Measurements from ENCODE around the gene PICALM.
A peak's percentile ranks its signal among the peaks of the same experiment; 100 is the strongest.

The PICALM gene

DNA sequence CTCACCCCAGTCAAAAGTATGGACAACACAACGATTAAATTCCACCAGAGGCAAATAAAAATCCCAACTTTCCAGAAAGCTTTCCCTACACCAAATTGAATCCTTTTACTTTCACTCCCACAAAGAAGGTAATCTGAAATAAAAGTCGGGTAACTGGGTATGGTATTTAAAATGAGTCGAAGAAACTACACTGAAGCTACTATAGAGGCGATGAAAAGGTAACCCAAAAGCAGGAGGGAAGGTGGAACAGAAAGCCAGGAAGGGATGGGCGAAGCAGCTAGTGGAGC lies 1.1 kb downstream of the PICALM start:
- DNase-seq, result no peak
- Histone ChIP-seq H3K4me3 (ENCODE audit: low read depth, low read length) (peak overlapping the region; percentile 87), H3K27ac (peak overlapping the region; percentile 66), H3K27me3 (ENCODE audit: insufficient read depth, low read depth, severe bottlenecking) (no peaks in the 10 kb centered on the region), H3K36me3 (no peaks in the 10 kb centered on the region), H3K9me3 (ENCODE audit: severe bottlenecking) (no peaks in the 10 kb centered on the region)
- TF ChIP-seq, protein P1, sequence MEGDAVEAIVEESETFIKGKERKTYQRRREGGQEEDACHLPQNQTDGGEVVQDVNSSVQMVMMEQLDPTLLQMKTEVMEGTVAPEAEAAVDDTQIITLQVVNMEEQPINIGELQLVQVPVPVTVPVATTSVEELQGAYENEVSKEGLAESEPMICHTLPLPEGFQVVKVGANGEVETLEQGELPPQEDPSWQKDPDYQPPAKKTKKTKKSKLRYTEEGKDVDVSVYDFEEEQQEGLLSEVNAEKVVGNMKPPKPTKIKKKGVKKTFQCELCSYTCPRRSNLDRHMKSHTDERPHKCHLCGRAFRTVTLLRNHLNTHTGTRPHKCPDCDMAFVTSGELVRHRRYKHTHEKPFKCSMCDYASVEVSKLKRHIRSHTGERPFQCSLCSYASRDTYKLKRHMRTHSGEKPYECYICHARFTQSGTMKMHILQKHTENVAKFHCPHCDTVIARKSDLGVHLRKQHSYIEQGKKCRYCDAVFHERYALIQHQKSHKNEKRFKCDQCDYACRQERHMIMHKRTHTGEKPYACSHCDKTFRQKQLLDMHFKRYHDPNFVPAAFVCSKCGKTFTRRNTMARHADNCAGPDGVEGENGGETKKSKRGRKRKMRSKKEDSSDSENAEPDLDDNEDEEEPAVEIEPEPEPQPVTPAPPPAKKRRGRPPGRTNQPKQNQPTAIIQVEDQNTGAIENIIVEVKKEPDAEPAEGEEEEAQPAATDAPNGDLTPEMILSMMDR (IDR thresholded peaks at IDR 0.05; ENCODE audit: low read depth, low read length), result no peak

GRCh38 chr11:86067009-86067850 lies 1.7 kb downstream of the PICALM start:
- DNase-seq, result no peak
- Histone ChIP-seq H3K36me3 (no peaks in the 10 kb centered on the region), H3K27ac (peak overlapping the region; percentile 66), H3K4me3 (ENCODE audit: low read depth, low read length) (peak overlapping the region; percentile 87), H3K9me3 (ENCODE audit: severe bottlenecking) (no peaks in the 10 kb centered on the region), H3K27me3 (ENCODE audit: insufficient read depth, low read depth, severe bottlenecking) (no peaks in the 10 kb centered on the region)
- TF ChIP-seq, protein P1 (IDR thresholded peaks at IDR 0.05; ENCODE audit: low read depth, low read length), result no peak

DNA sequence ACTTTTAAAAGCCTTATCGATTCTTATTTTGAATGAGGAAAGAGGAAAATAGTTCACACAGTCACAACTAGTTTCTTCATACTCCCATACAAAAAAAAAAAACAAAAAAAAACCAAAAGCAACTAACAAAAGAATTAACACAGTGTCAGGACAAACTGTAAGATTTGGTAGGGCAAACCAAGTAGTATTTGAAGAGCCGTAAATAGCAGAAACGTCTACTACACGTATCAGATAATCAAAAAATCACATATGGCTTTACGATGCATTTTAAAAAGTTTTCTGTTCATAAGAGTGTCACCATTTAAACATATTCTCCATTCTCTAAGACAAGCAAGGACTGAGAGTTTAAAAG lies 2.3 kb downstream of the PICALM start:
- H3K4me3 ChIP-seq (ENCODE audit: low read depth, low read length), result peak overlapping the region; percentile 87
- H3K36me3 ChIP-seq, result no peaks in the 10 kb centered on the region
- no peaks in the 10 kb centered on the region for H3K27me3 ChIP-seq (ENCODE audit: insufficient read depth, low read depth, severe bottlenecking)
- H3K9me3 ChIP-seq (ENCODE audit: severe bottlenecking), result no peaks in the 10 kb centered on the region
- no peak overlapping the region for H3K27ac ChIP-seq
- no peak for DNase-seq
- TF ChIP-seq, protein P1 (IDR thresholded peaks at IDR 0.05; ENCODE audit: low read depth, low read length), result no peak

GRCh38 chr11:86066033-86066432 lies 2.9 kb downstream of the PICALM start:
- Histone ChIP-seq H3K27me3 (ENCODE audit: insufficient read depth, low read depth, severe bottlenecking) (no peaks in the 10 kb centered on the region), H3K27ac (no peak overlapping the region), H3K9me3 (ENCODE audit: severe bottlenecking) (no peaks in the 10 kb centered on the region), H3K4me3 (ENCODE audit: low read depth, low read length) (no peak overlapping the region), H3K36me3 (no peaks in the 10 kb centered on the region)
- TF ChIP-seq, protein P1 (IDR thresholded peaks at IDR 0.05; ENCODE audit: low read depth, low read length), result no peak
- no peak for DNase-seq

- no peak overlapping the region for H3K4me3 ChIP-seq (ENCODE audit: low read depth, low read length)
- H3K27ac ChIP-seq, result no peak overlapping the region
- no peaks in the 10 kb centered on the region for H3K36me3 ChIP-seq
- no peak for DNase-seq
- H3K9me3 ChIP-seq (ENCODE audit: severe bottlenecking), result no peaks in the 10 kb centered on the region
- H3K27me3 ChIP-seq (ENCODE audit: insufficient read depth, low read depth, severe bottlenecking), result no peaks in the 10 kb centered on the region
- TF ChIP-seq, protein P1 (IDR thresholded peaks at IDR 0.05; ENCODE audit: low read depth, low read length), result no peak
Measured at GRCh38 chr11:86064220-86064803, 4.6 kb downstream of the PICALM start.

Data from WERI-Rb-1 (cell line).